HG03280 (cell line): ENCODE measurements around the gene SPDEF.

Experiments used
- ATAC-seq: cut with Tn5 transposase; IDR thresholded peaks from one replicate; pipeline ENCODE4 v1.9.1; 2021; ENCODE audit warnings: mild to moderate bottlenecking, moderate library complexity; ENCODE audit not compliant: unreplicated experiment

SPDEF gene

GRCh38 chr6:34547701-34548644 lies 8.2 kb downstream of the SPDEF start:
- no peak for ATAC-seq

GRCh38 chr6:34546551-34547321 lies 9.4 kb downstream of the SPDEF start:
- no peak for ATAC-seq

GRCh38 chr6:34544776-34545471 lies 11.2 kb downstream of the SPDEF start:
- ATAC-seq, result no peak

- no peak for ATAC-seq
Measured at GRCh38 chr6:34544052-34544604, 12.0 kb downstream of the SPDEF start.

- no peak for ATAC-seq
Measured at GRCh38 chr6:34543421-34543820, 12.7 kb downstream of the SPDEF start.

GRCh38 chr6:34540841-34541240 lies 15.3 kb downstream of the SPDEF start:
- ATAC-seq, result no peak

- no peak for ATAC-seq
Measured at GRCh38 chr6:34540222-34540621, 15.9 kb downstream of the SPDEF start.

GRCh38 chr6:34539181-34539580 lies 16.9 kb downstream of the SPDEF start:
- ATAC-seq, result no peak

- ATAC-seq, result no peak
Measured at GRCh38 chr6:34538581-34538980, 17.5 kb downstream of the SPDEF start.

- no peak for ATAC-seq
Measured at GRCh38 chr6:34537922-34538550, 18.1 kb downstream of the SPDEF start.

- no peak for ATAC-seq
Measured at GRCh38 chr6:34536959-34537848, 18.9 kb downstream of the SPDEF start.

GRCh38 chr6:34536251-34536958 lies 19.7 kb downstream of the SPDEF start:
- no peak for ATAC-seq

GRCh38 chr6:34535646-34536045 lies 20.5 kb downstream of the SPDEF start:
- ATAC-seq, result no peak

- ATAC-seq, result no peak
Measured at GRCh38 chr6:34535199-34535598, 20.9 kb downstream of the SPDEF start.

- ATAC-seq, result no peak
Measured at GRCh38 chr6:34534656-34535055, 21.5 kb downstream of the SPDEF start.

- ATAC-seq, result no peak
Measured at GRCh38 chr6:34534146-34534545, 22.0 kb downstream of the SPDEF start.

- no peak for ATAC-seq
Measured at GRCh38 chr6:34532230-34532629, 23.9 kb downstream of the SPDEF start.

GRCh38 chr6:34531580-34532201 lies 24.4 kb downstream of the SPDEF start:
- no peak for ATAC-seq
